H1 (cell line): ENCODE results near the gene PTPRO.

Source experiments
- CTCF ChIP-seq, 3 experiments: IDR thresholded peaks; 1 replicate in 2 of 3; 2 replicates in 1 of 3; pipeline versions ENCODE4 v1.5.1 to v1.6.1; 2011; ENCODE audit warnings: low read length in 3 of 3, mild to moderate bottlenecking in 3 of 3, inconsistent platforms in 2 of 3, low read depth in 1 of 3, moderate library complexity in 1 of 3; ENCODE audit not compliant: insufficient read depth in 1 of 3; ENCODE audit errors: control extremely low read depth in 1 of 3
- EP300 ChIP-seq, 2 experiments: IDR thresholded peaks; 1 replicate in 1 of 2; 2 replicates in 1 of 2; pipeline ENCODE4 v1.6.1; 2011 to 2012; ENCODE audit warnings: low read depth in 2 of 2, low read length in 2 of 2, mild to moderate bottlenecking in 2 of 2, borderline replicate concordance in 1 of 2, inconsistent platforms in 1 of 2, moderate library complexity in 1 of 2
- JUN ChIP-seq: IDR thresholded peaks from 2 replicates; pipeline ENCODE4 v1.6.1; 2011; ENCODE audit warnings: low read depth, mild to moderate bottlenecking, improper control_type of control experiment, low read length
- TBP ChIP-seq: IDR thresholded peaks from 2 replicates; pipeline ENCODE4 v1.6.1; 2011; ENCODE audit warnings: low read depth, low read length, improper control_type of control experiment
- ZNF274 ChIP-seq: IDR thresholded peaks from 2 replicates; pipeline ENCODE4 v1.7.0; 2012; ENCODE audit warnings: low read length, borderline replicate concordance; ENCODE audit errors: extremely low read depth

GRCh38 chr12:15527201-15528080 lies 205.1 kb downstream of the PTPRO start:
- TF ChIP-seq TBP (no peak), JUN (no peak), CTCF (IDR thresholded peaks at IDR 0.05; ENCODE audit: control extremely low read depth in 1 of 3, insufficient read depth in 1 of 3, low read depth in 1 of 3, low read length in 3 of 3) (peak in 2 of 3 experiments; percentile 46 to 60; a peak in 3 of 4 replicates), EP300 (IDR thresholded peaks at IDR 0.05; ENCODE audit: borderline replicate concordance in 1 of 2, low read depth in 2 of 2, low read length in 2 of 2) (no peak), ZNF274 (no peak)
